Transverse colon (tissue), 4 donors: ENCODE data around the gene SPESP1. TPM values are rescaled to one million over a fixed set of nuclear protein-coding genes. Genes with fewer than 3 reads are reported as not detected.

ENCODE experiments used
- DNase-seq: peaks from one replicate; pipeline ENCODE4 v3.0.0-alpha.2; 2019
- H3K27ac ChIP-seq, 4 donors: fragments of 200-600 bp; sonication (generic); 2 replicates each; pipeline ENCODE4 v1.5.1; 2016 to 2018; ENCODE audit warnings: inconsistent platforms in 4 of 4
- H3K27me3 ChIP-seq: fragments of 200-600 bp; sonication (generic); 2 replicates; pipeline ENCODE4 v1.5.1; 2017; ENCODE audit warnings: inconsistent platforms
- H3K36me3 ChIP-seq, 4 donors: fragments of 200-600 bp; sonication (generic); 2 replicates each; pipeline ENCODE4 v1.5.1; 2017 to 2019; ENCODE audit warnings: inconsistent platforms in 4 of 4
- H3K4me1 ChIP-seq, 4 donors: fragments of 200-600 bp; sonication (generic); 2 replicates each; pipeline ENCODE4 v1.5.1; 2017 to 2020; ENCODE audit warnings: inconsistent platforms in 4 of 4
- H3K4me3 ChIP-seq, 4 donors: fragments of 200-600 bp; sonication (generic); 1 replicate in 1 of 4; 2 replicates in 3 of 4; pipeline versions ENCODE4 v1.5.1 to v1.6.1; 2017 to 2019; ENCODE audit warnings: inconsistent platforms in 4 of 4
- H3K9me3 ChIP-seq, 2 donors: fragments of 200-600 bp; sonication (generic); 2 replicates each; pipeline ENCODE4 v1.5.1; 2017 to 2019; ENCODE audit warnings: inconsistent platforms in 2 of 2
- EP300 ChIP-seq: sonication (generic); formaldehyde crosslinking; IDR thresholded peaks from one replicate; pipeline ENCODE4 v1.6.1; 2017; ENCODE audit warnings: antibody characterized with exemption, low read depth
- POLR2A ChIP-seq: fragments of 450-650 bp; IDR thresholded peaks from one replicate; pipeline ENCODE4 v1.6.1; 2016; ENCODE audit warnings: antibody characterized with exemption, mild to moderate bottlenecking, moderate library complexity
- POLR2AphosphoS5 ChIP-seq, 3 donors: sonication (generic); formaldehyde crosslinking; IDR thresholded peaks; one replicate each; pipeline ENCODE4 v1.6.1; 2016; ENCODE audit warnings: antibody characterized with exemption in 3 of 3
- WGBS, 2 donors: methylation state at CpG; one replicate each; pipeline ENCODE4 v1.1.5; 2018; ENCODE audit warnings: low coverage in 1 of 2; 5-methylcytosine and 5-hydroxymethylcytosine counted together
- in situ Hi-C, 4 donors: fragments of 200-750 bp; cut with MboI; loops; one replicate each; pipeline versions ENCODE4 v1.15.0 to v1.15.1; 2017; ENCODE audit warnings: low sequenced_read_pairs in 3 of 4, low pct_ligation_motif_present in 1 of 4, low pct_unique_long_range_greater_than_20kb in 1 of 4
- intact Hi-C: fragments of 100-400 bp; cut with DNase I; formaldehyde crosslinking; loops from one replicate; pipeline ENCODE4 v1.15.1; 2023; ENCODE audit warnings: low total_unique reads
- total RNA-seq, 4 donors: library from RNA; depleted of rRNA; stranded (reverse); fragments of >200 nt; gene quantifications; one replicate each; pipeline ENCODE4 v1.1.0, GENCODE V29; 2016
- TF ChIP-seq, protein P1 (sequence below), 5 experiments: fragments of 200-600 bp in 3 of 5; fragments of 450-650 bp in 2 of 5; sonication (generic) in 3 of 5; IDR thresholded peaks; 1 replicate in 2 of 5; 2 replicates in 3 of 5; pipeline ENCODE4 v1.5.1; 2016 to 2017; ENCODE audit warnings: antibody characterized with exemption in 5 of 5, inconsistent platforms in 3 of 5, mild to moderate bottlenecking in 2 of 5, moderate library complexity in 1 of 5

Gene SPESP1
- total RNA-seq, 4 donors from 2014 or later: 1.5 to 2.5 TPM; not detected in 2

DNA sequence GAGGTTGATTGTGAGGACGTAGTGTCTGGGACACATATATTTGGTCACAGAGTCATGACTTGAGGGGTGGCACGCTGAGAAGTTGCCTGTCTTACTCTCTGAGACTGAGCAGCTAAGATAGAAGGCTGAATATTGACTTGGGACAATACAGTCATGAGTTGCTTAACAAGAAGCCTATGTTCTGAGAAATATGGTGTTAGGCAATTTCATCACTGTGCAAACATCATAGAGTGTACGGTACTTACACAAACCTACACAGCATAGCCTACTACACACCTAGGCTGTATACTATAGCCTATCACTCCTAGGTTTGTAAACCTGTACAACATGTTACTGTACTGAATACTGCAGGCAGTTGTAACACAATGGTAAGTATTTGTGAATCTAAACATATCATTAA is 30.3 kb upstream of the SPESP1 start:
- WGBS, 2 donors: 60 to 93% methylated on average over 2 to 3 of the region's 3 CpGs
- DNase-seq: no peak

GRCh38 chr15:68907396-68907923 is 22.9 kb upstream of the SPESP1 start:
- Histone ChIP-seq H3K36me3 (no peaks in the 10 kb centered on the region), H3K4me1 (no peaks in the 10 kb centered on the region), H3K9me3 (no peaks in the 10 kb centered on the region), H3K27ac (no peak overlapping the region), H3K4me3 (no peak overlapping the region), H3K27me3 (peaks cover 14% of the 10 kb centered on the region)
- intact Hi-C loops: no loop called here
- no peak for TF ChIP-seq POLR2A
- TF ChIP-seq, protein P1, sequence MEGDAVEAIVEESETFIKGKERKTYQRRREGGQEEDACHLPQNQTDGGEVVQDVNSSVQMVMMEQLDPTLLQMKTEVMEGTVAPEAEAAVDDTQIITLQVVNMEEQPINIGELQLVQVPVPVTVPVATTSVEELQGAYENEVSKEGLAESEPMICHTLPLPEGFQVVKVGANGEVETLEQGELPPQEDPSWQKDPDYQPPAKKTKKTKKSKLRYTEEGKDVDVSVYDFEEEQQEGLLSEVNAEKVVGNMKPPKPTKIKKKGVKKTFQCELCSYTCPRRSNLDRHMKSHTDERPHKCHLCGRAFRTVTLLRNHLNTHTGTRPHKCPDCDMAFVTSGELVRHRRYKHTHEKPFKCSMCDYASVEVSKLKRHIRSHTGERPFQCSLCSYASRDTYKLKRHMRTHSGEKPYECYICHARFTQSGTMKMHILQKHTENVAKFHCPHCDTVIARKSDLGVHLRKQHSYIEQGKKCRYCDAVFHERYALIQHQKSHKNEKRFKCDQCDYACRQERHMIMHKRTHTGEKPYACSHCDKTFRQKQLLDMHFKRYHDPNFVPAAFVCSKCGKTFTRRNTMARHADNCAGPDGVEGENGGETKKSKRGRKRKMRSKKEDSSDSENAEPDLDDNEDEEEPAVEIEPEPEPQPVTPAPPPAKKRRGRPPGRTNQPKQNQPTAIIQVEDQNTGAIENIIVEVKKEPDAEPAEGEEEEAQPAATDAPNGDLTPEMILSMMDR (IDR thresholded peaks at IDR 0.05): no peak
- no peak for TF ChIP-seq EP300
- TF ChIP-seq POLR2AphosphoS5 (IDR thresholded peaks at IDR 0.05): no peak
- 93 to 100% methylated on average over 2 of the region's 2 CpGs for WGBS, 2 donors
- no peak for DNase-seq
- in situ Hi-C loops: no loop called here

More for the DNA sequence above, 30.3 kb upstream of the SPESP1 start:
- peaks cover 22% of the 10 kb centered on the region for H3K27me3 ChIP-seq
- H3K4me1 ChIP-seq: no peaks in the 10 kb centered on the region
- no peak overlapping the region for H3K27ac ChIP-seq
- H3K36me3 ChIP-seq: no peaks in the 10 kb centered on the region
- TF ChIP-seq, protein P1 (IDR thresholded peaks at IDR 0.05): no peak
- TF ChIP-seq EP300: no peak
- TF ChIP-seq POLR2AphosphoS5 (IDR thresholded peaks at IDR 0.05): no peak
- TF ChIP-seq POLR2A: no peak
- intact Hi-C loops (no loop called here), in situ Hi-C loops (no loop called here)
- H3K9me3 ChIP-seq: no peaks in the 10 kb centered on the region
- H3K4me3 ChIP-seq: no peak overlapping the region

- H3K4me1 ChIP-seq: no peaks in the 10 kb centered on the region
- peaks cover 10% of the 10 kb centered on the region for H3K27me3 ChIP-seq
- DNase-seq: no peak
- TF ChIP-seq POLR2AphosphoS5 (IDR thresholded peaks at IDR 0.05) (no peak), POLR2A (no peak), EP300 (no peak)
- TF ChIP-seq, protein P1 (IDR thresholded peaks at IDR 0.05): no peak
- no peaks in the 10 kb centered on the region for H3K9me3 ChIP-seq
- no peak overlapping the region for H3K4me3 ChIP-seq
- H3K27ac ChIP-seq: no peak overlapping the region
- in situ Hi-C loops: no loop called here
- no peaks in the 10 kb centered on the region for H3K36me3 ChIP-seq
- intact Hi-C loops: no loop called here
Measured at GRCh38 chr15:68909601-68910100, 20.7 kb upstream of the SPESP1 start.

DNA sequence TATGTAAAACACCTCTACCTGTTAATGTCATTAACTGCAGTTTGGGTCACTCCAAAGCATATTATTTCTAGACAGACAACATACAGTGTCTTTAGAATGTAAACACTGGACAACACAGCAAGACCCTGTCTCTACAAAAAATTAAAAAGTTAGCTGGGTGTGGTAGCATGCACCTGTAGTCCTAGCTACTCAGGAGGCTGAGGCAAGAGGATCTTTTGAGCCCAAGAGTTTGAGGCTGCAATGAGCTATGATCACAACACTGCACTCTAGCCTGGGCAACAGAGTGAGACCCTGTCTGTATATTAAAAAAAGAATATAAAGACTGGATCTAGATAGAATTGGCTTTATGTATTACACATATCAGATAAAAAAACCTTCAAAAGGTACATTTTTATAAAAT is 20.0 kb upstream of the SPESP1 start:
- intact Hi-C loops: no loop called here

DNA sequence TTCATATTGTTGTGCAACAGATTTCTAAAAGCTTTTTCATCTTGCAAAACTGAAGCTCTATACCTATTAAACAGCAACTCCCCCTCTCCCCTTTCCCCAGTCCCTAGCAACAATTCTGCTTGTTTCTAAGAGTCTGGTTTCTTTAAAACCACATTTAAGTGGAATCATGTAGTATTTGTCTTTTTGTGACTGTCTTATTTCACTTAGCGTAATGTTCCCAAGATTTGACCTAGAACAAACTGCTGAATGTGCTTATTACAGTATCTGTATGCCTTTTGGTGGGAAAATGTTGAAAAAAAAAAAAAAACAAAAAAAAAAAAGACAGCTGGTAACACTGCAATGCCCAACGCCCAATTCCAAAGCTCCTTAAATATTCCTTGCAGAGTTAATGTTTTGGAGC is 19.5 kb upstream of the SPESP1 start:
- in situ Hi-C loops (no loop called here), intact Hi-C loops (no loop called here)
- no peak for DNase-seq
- no peaks in the 10 kb centered on the region for H3K9me3 ChIP-seq
- H3K27me3 ChIP-seq: peaks cover 10% of the 10 kb centered on the region
- TF ChIP-seq POLR2AphosphoS5 (IDR thresholded peaks at IDR 0.05): no peak
- TF ChIP-seq POLR2A: no peak
- no peak for TF ChIP-seq EP300
- TF ChIP-seq, protein P1 (IDR thresholded peaks at IDR 0.05): no peak
- no peak overlapping the region for H3K4me3 ChIP-seq
- no peaks in the 10 kb centered on the region for H3K4me1 ChIP-seq
- H3K27ac ChIP-seq: no peak overlapping the region
- 77 to 78% methylated on average over 1 to 2 of the region's 2 CpGs for WGBS, 2 donors
- H3K36me3 ChIP-seq: no peaks in the 10 kb centered on the region

More for the DNA sequence above, 20.0 kb upstream of the SPESP1 start:
- Histone ChIP-seq H3K9me3 (no peaks in the 10 kb centered on the region), H3K27ac (no peak overlapping the region), H3K4me3 (no peak overlapping the region), H3K36me3 (no peaks in the 10 kb centered on the region), H3K27me3 (peaks cover 10% of the 10 kb centered on the region), H3K4me1 (no peaks in the 10 kb centered on the region)
- TF ChIP-seq EP300 (no peak), POLR2A (no peak), POLR2AphosphoS5 (IDR thresholded peaks at IDR 0.05) (no peak)
- DNase-seq: no peak
- in situ Hi-C loops: no loop called here
